ENCODE results near the gene FEN1.

The FEN1 gene

GRCh38 chr11:61814958-61815789 lies 22.5 kb downstream of the FEN1 start:
- Histone ChIP-seq H3K4me3 (ENCODE audit: low read length) (peak overlapping the region; percentile 94), H3K27me3 (ENCODE audit: control insufficient read depth, insufficient read depth, low read length) (no peaks in the 10 kb centered on the region), H3K27ac (ENCODE audit: low read depth, low read length) (peak overlapping the region; percentile 88), H3K36me3 (ENCODE audit: control insufficient read depth, insufficient read depth, low read length) (peaks cover 5% of the 10 kb centered on the region), H3K9ac (ENCODE audit: low read length) (peak overlapping the region; percentile 76), H3K4me1 (ENCODE audit: control insufficient read depth, insufficient read depth, low read length) (peaks cover 8% of the 10 kb centered on the region)

- H3K27me3 ChIP-seq (ENCODE audit: control insufficient read depth, insufficient read depth, low read length): no peaks in the 10 kb centered on the region
- peak overlapping the region; percentile 88 for H3K27ac ChIP-seq (ENCODE audit: low read depth, low read length)
- peaks cover 3% of the 10 kb centered on the region for H3K36me3 ChIP-seq (ENCODE audit: control insufficient read depth, insufficient read depth, low read length)
- H3K4me3 ChIP-seq (ENCODE audit: low read length): peak overlapping the region; percentile 94
- H3K4me1 ChIP-seq (ENCODE audit: control insufficient read depth, insufficient read depth, low read length): peaks cover 8% of the 10 kb centered on the region
- peak overlapping the region; percentile 76 for H3K9ac ChIP-seq (ENCODE audit: low read length)
Observed at GRCh38 chr11:61815790-61816735, 23.4 kb downstream of the FEN1 start.

- Histone ChIP-seq H3K27me3 (ENCODE audit: control insufficient read depth, insufficient read depth, low read length) (no peaks in the 10 kb centered on the region), H3K4me1 (ENCODE audit: control insufficient read depth, insufficient read depth, low read length) (peaks cover 8% of the 10 kb centered on the region), H3K27ac (ENCODE audit: low read depth, low read length) (peak within 1 kb of the TSS; percentile 88), H3K9ac (ENCODE audit: low read length) (peak within 1 kb of the TSS; percentile 76), H3K36me3 (ENCODE audit: control insufficient read depth, insufficient read depth, low read length) (peaks cover 3% of the 10 kb centered on the region), H3K4me3 (ENCODE audit: low read length) (peak within 1 kb of the TSS; percentile 94)
Observed at GRCh38 chr11:61816736-61817455, 24.2 kb downstream of the FEN1 start, which contains the start of gene FADS1. TSS of gene FADS1 (minus strand) at chr11:61817003. CDS start at chr11:61816929, 74 bp downstream.

GRCh38 chr11:61817471-61818202 lies 24.9 kb downstream of the FEN1 start:
- Histone ChIP-seq H3K9ac (ENCODE audit: low read length) (no peak overlapping the region), H3K27me3 (ENCODE audit: control insufficient read depth, insufficient read depth, low read length) (no peaks in the 10 kb centered on the region), H3K4me3 (ENCODE audit: low read length) (peak overlapping the region; percentile 94)

GRCh38 chr11:61820174-61820573 lies 27.5 kb downstream of the FEN1 start:
- Histone ChIP-seq H3K4me3 (ENCODE audit: low read length) (no peak overlapping the region), H3K9ac (ENCODE audit: low read length) (no peak overlapping the region), H3K27ac (ENCODE audit: low read depth, low read length) (no peak overlapping the region), H3K4me1 (ENCODE audit: control insufficient read depth, insufficient read depth, low read length) (peaks cover 6% of the 10 kb centered on the region), H3K36me3 (ENCODE audit: control insufficient read depth, insufficient read depth, low read length) (no peaks in the 10 kb centered on the region), H3K27me3 (ENCODE audit: control insufficient read depth, insufficient read depth, low read length) (no peaks in the 10 kb centered on the region)

More at GRCh38 chr11:61817471-61818202, 24.9 kb downstream of the FEN1 start:
- Histone ChIP-seq H3K4me1 (ENCODE audit: control insufficient read depth, insufficient read depth, low read length) (peaks cover 8% of the 10 kb centered on the region), H3K36me3 (ENCODE audit: control insufficient read depth, insufficient read depth, low read length) (peaks cover 1% of the 10 kb centered on the region), H3K27ac (ENCODE audit: low read depth, low read length) (peak overlapping the region; percentile 88)

GRCh38 chr11:61826930-61827570 lies 34.3 kb downstream of the FEN1 start:
- no peaks in the 10 kb centered on the region for H3K36me3 ChIP-seq (ENCODE audit: control insufficient read depth, insufficient read depth, low read length)
- no peaks in the 10 kb centered on the region for H3K27me3 ChIP-seq (ENCODE audit: control insufficient read depth, insufficient read depth, low read length)
- H3K4me3 ChIP-seq (ENCODE audit: low read length): peak overlapping the region; percentile 78
- peak overlapping the region; percentile 77 for H3K27ac ChIP-seq (ENCODE audit: low read depth, low read length)
- peak overlapping the region; percentile 34 for H3K9ac ChIP-seq (ENCODE audit: low read length)
- peaks cover 15% of the 10 kb centered on the region for H3K4me1 ChIP-seq (ENCODE audit: control insufficient read depth, insufficient read depth, low read length)

GRCh38 chr11:61827571-61828378 lies 35.1 kb downstream of the FEN1 start, which contains the start of gene FADS2:
TSS of gene FADS2 (plus strand) at chr11:61828300. CDS start at chr11:61828391, 91 bp downstream.
- Histone ChIP-seq H3K4me3 (ENCODE audit: low read length) (peak within 1 kb of the TSS; percentile 78), H3K27me3 (ENCODE audit: control insufficient read depth, insufficient read depth, low read length) (no peaks in the 10 kb centered on the region), H3K9ac (ENCODE audit: low read length) (peak within 1 kb of the TSS; percentile 34), H3K36me3 (ENCODE audit: control insufficient read depth, insufficient read depth, low read length) (no peaks in the 10 kb centered on the region), H3K4me1 (ENCODE audit: control insufficient read depth, insufficient read depth, low read length) (peaks cover 15% of the 10 kb centered on the region), H3K27ac (ENCODE audit: low read depth, low read length) (peak within 1 kb of the TSS; percentile 77)

GRCh38 chr11:61828379-61828628 lies 35.6 kb downstream of the FEN1 start:
- H3K36me3 ChIP-seq (ENCODE audit: control insufficient read depth, insufficient read depth, low read length): no peaks in the 10 kb centered on the region
- no peaks in the 10 kb centered on the region for H3K27me3 ChIP-seq (ENCODE audit: control insufficient read depth, insufficient read depth, low read length)
- peak overlapping the region; percentile 24 for H3K9ac ChIP-seq (ENCODE audit: low read length)
- peak overlapping the region; percentile 77 for H3K27ac ChIP-seq (ENCODE audit: low read depth, low read length)
- peak overlapping the region; percentile 78 for H3K4me3 ChIP-seq (ENCODE audit: low read length)
- peaks cover 15% of the 10 kb centered on the region for H3K4me1 ChIP-seq (ENCODE audit: control insufficient read depth, insufficient read depth, low read length)

- Histone ChIP-seq H3K27me3 (ENCODE audit: control insufficient read depth, insufficient read depth, low read length) (no peaks in the 10 kb centered on the region), H3K27ac (ENCODE audit: low read depth, low read length) (peak overlapping the region; percentile 77), H3K4me1 (ENCODE audit: control insufficient read depth, insufficient read depth, low read length) (peaks cover 15% of the 10 kb centered on the region), H3K36me3 (ENCODE audit: control insufficient read depth, insufficient read depth, low read length) (no peaks in the 10 kb centered on the region), H3K9ac (ENCODE audit: low read length) (peak overlapping the region; percentile 24), H3K4me3 (ENCODE audit: low read length) (peak overlapping the region; percentile 78)
Observed at GRCh38 chr11:61828629-61829407, 36.1 kb downstream of the FEN1 start.

GRCh38 chr11:61829806-61830205 lies 37.1 kb downstream of the FEN1 start:
- Histone ChIP-seq H3K9ac (ENCODE audit: low read length) (no peak overlapping the region), H3K36me3 (ENCODE audit: control insufficient read depth, insufficient read depth, low read length) (no peaks in the 10 kb centered on the region), H3K4me3 (ENCODE audit: low read length) (peak overlapping the region; percentile 78), H3K27me3 (ENCODE audit: control insufficient read depth, insufficient read depth, low read length) (no peaks in the 10 kb centered on the region), H3K4me1 (ENCODE audit: control insufficient read depth, insufficient read depth, low read length) (peaks cover 15% of the 10 kb centered on the region), H3K27ac (ENCODE audit: low read depth, low read length) (peak overlapping the region; percentile 77)
